GM12873 (cell line): ENCODE measurements around the gene SMNDC1.
A peak's percentile ranks its signal among the peaks of the same experiment; 100 is the strongest.

Source experiments
- CTCF ChIP-seq: IDR thresholded peaks from 2 replicates; pipeline ENCODE4 v1.5.1; 2012; ENCODE audit warnings: low read depth, mild to moderate bottlenecking, moderate library complexity, low read length, control low read depth; ENCODE audit not compliant: insufficient read depth; ENCODE audit errors: missing control alignments

SMNDC1 gene

GRCh38 chr10:110303681-110304080 is 1.0 kb downstream of the SMNDC1 start:
- no peak for TF ChIP-seq CTCF

- no peak for TF ChIP-seq CTCF
Measured at GRCh38 chr10:110300486-110300986, 4.2 kb downstream of the SMNDC1 start.

GRCh38 chr10:110296966-110297365 is 7.8 kb downstream of the SMNDC1 start:
- TF ChIP-seq CTCF = no peak

GRCh38 chr10:110286841-110287240 is 17.9 kb downstream of the SMNDC1 start:
- TF ChIP-seq CTCF = no peak

- no peak for TF ChIP-seq CTCF
Measured at GRCh38 chr10:110285501-110285900, 19.2 kb downstream of the SMNDC1 start.

GRCh38 chr10:110284262-110284661 is 20.5 kb downstream of the SMNDC1 start:
- no peak for TF ChIP-seq CTCF

GRCh38 chr10:110279407-110279986 is 25.2 kb downstream of the SMNDC1 start:
- TF ChIP-seq CTCF = peak; percentile 67
